GM12878 (cell line): ENCODE results near the gene PI4KA. TPM values are rescaled to one million over a fixed set of nuclear protein-coding genes. Genes with fewer than 3 reads are reported as not detected.

Experiments
- ATAC-seq: fragments of 200-7000 bp; cut with Tn5 transposase; 3 replicates; pipeline ENCODE4 v1.9.1; 2020; ENCODE audit warnings: mild to moderate bottlenecking, moderate library complexity
- BruUV-seq: library from RNA; stranded (reverse); fragments of 400-500 nt; replicated peaks from 2 replicates; lab custom pipeline; 2021; lab: Mats Ljungman, UMichigan
- CTCF ChIA-PET: fragments of 300-600 bp; sonication (Branson Sonifier 250); formaldehyde crosslinking; extraction: SDS; loops from one replicate; lab custom pipeline; 2021; ENCODE audit warnings: inconsistent platforms; lab: Yijun Ruan, JAX
- POLR2A ChIA-PET: fragments of 350-600 bp; formaldehyde crosslinking; extraction: SDS; loops from one replicate; lab custom pipeline; 2021; ENCODE audit warnings: inconsistent platforms; lab: Charles Lee
- RAD21 ChIA-PET: fragments of 300-600 bp; sonication (Branson Sonifier 250); formaldehyde crosslinking; loops from one replicate; lab custom pipeline; 2023; ENCODE audit warnings: antibody characterized with exemption; ENCODE audit not compliant: unreplicated experiment; lab: Charles Lee
- SMC1A ChIA-PET: fragments of 300-600 bp; sonication (Branson Sonifier 250); formaldehyde crosslinking; loops from one replicate; lab custom pipeline; 2023; ENCODE audit not compliant: unreplicated experiment, uncharacterized antibody; lab: Charles Lee
- DNase-seq: peaks from one replicate; pipeline ENCODE4 v3.0.0-alpha.2; 2011; ENCODE audit warnings: low read depth, low spot score
- FAIRE-seq: peaks from 3 replicates; lab custom pipeline; 2011; peaks lifted over from hg19 to GRCh38; lab: Jason Lieb, UNC
- H2AFZ ChIP-seq: 2 replicates; pipeline ENCODE4 v1.6.0; 2011; ENCODE audit warnings: low read depth, low read length, control low read depth; ENCODE audit not compliant: control insufficient read depth
- H3K27ac ChIP-seq: 2 replicates; pipeline ENCODE4 v1.5.1; 2011; ENCODE audit warnings: control low read depth; ENCODE audit not compliant: control insufficient read depth, insufficient read depth
- H3K27me3 ChIP-seq, 2 experiments: replicated peaks in 1 of 2; 2 replicates each; pipeline versions ENCODE4 v1.6.0 to v1.6.1; 2011; ENCODE audit warnings: low read length in 1 of 2; ENCODE audit not compliant: control insufficient read depth in 2 of 2, insufficient read depth in 2 of 2
- H3K36me3 ChIP-seq, 2 experiments: 2 replicates each; pipeline ENCODE4 v1.5.1; 2011; ENCODE audit warnings: low read length in 1 of 2; ENCODE audit not compliant: control insufficient read depth in 2 of 2, insufficient read depth in 2 of 2
- H3K4me1 ChIP-seq: 2 replicates; pipeline ENCODE4 v1.6.1; 2011; ENCODE audit warnings: mild to moderate bottlenecking, low read length, moderate library complexity, mixed read lengths; ENCODE audit not compliant: control insufficient read depth, insufficient read depth
- H3K4me2 ChIP-seq: 2 replicates; pipeline ENCODE4 v1.6.0; 2011; ENCODE audit warnings: control low read depth; ENCODE audit not compliant: control insufficient read depth, insufficient read depth
- H3K4me3 ChIP-seq: fragments of 200-600 bp; sonication (generic); 2 replicates; pipeline ENCODE4 v1.5.1; 2016
- H3K79me2 ChIP-seq: 2 replicates; pipeline ENCODE4 v1.6.0; 2011; ENCODE audit warnings: low read length; ENCODE audit not compliant: control insufficient read depth, insufficient read depth
- H3K9ac ChIP-seq: 2 replicates; pipeline ENCODE4 v1.8.0; 2011; ENCODE audit warnings: low read length, control low read depth, mixed read lengths; ENCODE audit not compliant: control insufficient read depth, insufficient read depth
- H3K9me3 ChIP-seq: replicated peaks from 3 replicates; pipeline ENCODE4 v1.5.1; 2011; ENCODE audit warnings: mild to moderate bottlenecking, low read length; ENCODE audit not compliant: control insufficient read depth, insufficient read depth
- H4K20me1 ChIP-seq: 2 replicates; pipeline ENCODE4 v1.6.0; 2011; ENCODE audit not compliant: control insufficient read depth, insufficient read depth
- ATF7 ChIP-seq: fragments of 450-650 bp; IDR thresholded peaks from 2 replicates; pipeline ENCODE4 v1.6.1; 2016; ENCODE audit warnings: low read depth, mild to moderate bottlenecking
- HCFC1 ChIP-seq: fragments of 150-350 bp; IDR thresholded peaks from 2 replicates; pipeline ENCODE4 v1.6.1; 2014; ENCODE audit warnings: low read length
- HDAC2 ChIP-seq: fragments of 200-600 bp; sonication (generic); IDR thresholded peaks from 2 replicates; pipeline ENCODE4 v1.6.1; 2017
- MAX ChIP-seq: IDR thresholded peaks from 2 replicates; pipeline ENCODE4 v1.6.1; 2012; ENCODE audit warnings: low read depth, low read length, improper control_type of control experiment
- MTA3 ChIP-seq: IDR thresholded peaks from 2 replicates; pipeline ENCODE4 v1.6.1; 2012; ENCODE audit warnings: low read length, inconsistent platforms, borderline replicate concordance
- NFYA ChIP-seq: IDR thresholded peaks from 2 replicates; pipeline ENCODE4 v1.6.1; 2011; ENCODE audit warnings: low read depth, mild to moderate bottlenecking, low read length, improper control_type of control experiment, borderline replicate concordance
- POLR2AphosphoS2 ChIP-seq: IDR thresholded peaks from 2 replicates; pipeline ENCODE4 v1.6.1; 2011; ENCODE audit warnings: low read depth, mild to moderate bottlenecking, low read length, improper control_type of control experiment, moderate library complexity
- POLR2AphosphoS5 ChIP-seq: IDR thresholded peaks from 2 replicates; pipeline ENCODE4 v1.6.1; 2011; ENCODE audit warnings: mild to moderate bottlenecking, low read length, inconsistent platforms
- SKIL ChIP-seq: fragments of 450-650 bp; IDR thresholded peaks from 2 replicates; pipeline ENCODE4 v1.6.1; 2017; ENCODE audit warnings: mild to moderate bottlenecking, low read depth, inconsistent platforms; ENCODE audit not compliant: poor library complexity, severe bottlenecking
- SUPT20H ChIP-seq: IDR thresholded peaks from 2 replicates; pipeline ENCODE4 v1.6.1; 2011; ENCODE audit warnings: low read depth, mild to moderate bottlenecking, low read length, moderate library complexity, borderline replicate concordance; ENCODE audit not compliant: control insufficient read depth
- ZNF592 ChIP-seq: fragments of 450-650 bp; IDR thresholded peaks from 2 replicates; pipeline ENCODE4 v1.6.1; 2017; ENCODE audit warnings: mild to moderate bottlenecking, moderate library complexity
- WGBS: methylation state at CpG from one replicate; pipeline ENCODE4 v1.1.6; 2016; ENCODE audit warnings: low lambda C conversion rate; ENCODE audit not compliant: insufficient replicate concordance, insufficient coverage; ENCODE audit errors: missing lambda C conversion rate; 5-methylcytosine and 5-hydroxymethylcytosine counted together
- in situ Hi-C: fragments of 300-500 bp; cut with MboI; formaldehyde crosslinking; loops from 9 replicates; pipeline ENCODE4 v1.14.3; 2018; ENCODE audit warnings: mixed read lengths
- intact Hi-C: fragments of 100-400 bp; cut with micrococcal nuclease; formaldehyde crosslinking; loops from one replicate; pipeline ENCODE4 v1.14.2; 2022; ENCODE audit not compliant: unreplicated experiment
- polyA plus RNA-seq, 11 experiments: library from polyadenylated mRNA; depleted of rRNA in 4 of 11; unstranded in 6 of 11; stranded (reverse) in 5 of 11; fragments of >200 nt; fragmentation: Nextera tagmentation in 4 of 11; fragmentation: Illumina TruSeq in 1 of 11; extraction: Ambion mirVana in 4 of 11; extraction: Trizol in 1 of 11; gene quantifications; 1 replicate in 1 of 11; 2 replicates in 10 of 11; pipeline versions ENCODE4 v1.2.1 to v1.2.3, GENCODE V29; 2011 to 2016; ENCODE audit warnings: inconsistent platforms in 2 of 11, missing spikeins in 2 of 11, low read depth in 1 of 11
- total RNA-seq, 4 experiments: library from RNA; depleted of rRNA in 3 of 4; stranded (reverse); fragments of >200 nt in 3 of 4; fragmentation: Illumina TruSeq in 1 of 4; extraction: Trizol in 1 of 4; gene quantifications; 2 replicates each; pipeline versions ENCODE4 v1.2.1 to v1.2.3, GENCODE V29; 2013 to 2021

PI4KA gene
- total and polyA plus RNA-seq, 10 of the 15 experiments (the other 5 are each of a cell fraction or from before 2014, with no cell fraction given): 4.2 to 78.4 (median 42.1) TPM

- TF ChIP-seq MTA3 (no peak), POLR2AphosphoS5 (peak; percentile 67; the same call in 1 of the 2 replicates), HCFC1 (no peak), MAX (no peak), NFYA (no peak)
Observed at GRCh38 chr22:20750461-20751184, 108.0 kb downstream of the PI4KA start (continued).

GRCh38 chr22:20749453-20749852 lies 109.2 kb downstream of the PI4KA start:
- intact Hi-C loops (no loop called here), in situ Hi-C loops (no loop called here)
- ATAC-seq (peak; percentile 4), FAIRE-seq (no peak), DNase-seq (no peak)
- no peaks in the 10 kb centered on the region for H4K20me1 ChIP-seq
- H3K27me3 ChIP-seq: no peaks in the 10 kb centered on the region
- H3K4me3 ChIP-seq: peak overlapping the region; percentile 13
- H3K4me1 ChIP-seq: peaks cover 53% of the 10 kb centered on the region
- peak overlapping the region; percentile 76 for H3K27ac ChIP-seq
- no peaks in the 10 kb centered on the region for H3K9me3 ChIP-seq
- H3K4me2 ChIP-seq: peak overlapping the region; percentile 73
- H3K9ac ChIP-seq: peak overlapping the region; percentile 66
- peaks cover 9 to 29% of the 10 kb centered on the region in 2 experiments; a peak in 3 of 4 replicates for H3K36me3 ChIP-seq
- TF ChIP-seq SUPT20H: no peak
- TF ChIP-seq SKIL: no peak
- no peak for TF ChIP-seq POLR2AphosphoS2
- no peak for TF ChIP-seq HDAC2
- TF ChIP-seq ZNF592: no peak
- no peak for TF ChIP-seq ATF7
- WGBS: 80% methylated on average over 3 of the region's 3 CpGs
- ChIA-PET CTCF (interaction anchor here (0.9 to 3.8 kb wide), 8 partner anchors 9 to 185 kb away, joined by 3 to 28 read pairs (median 4); partner anchors contain the start of gene SERPIND1), SMC1A (interaction anchor here (0.6 to 4.2 kb wide), 5 partner anchors 11 to 331 kb away, joined by 3 to 41 read pairs (median 3); no protein-coding TSS in a partner anchor), POLR2A (interaction anchor here (1.2 kb wide), 1 partner anchor 34 kb away, joined by 3 read pairs; no protein-coding TSS in a partner anchor), RAD21 (interaction anchor here (1.0 to 3.8 kb wide), 2 partner anchors 34 to 253 kb away, joined by 4 to 27 read pairs; no protein-coding TSS in a partner anchor)
- no TSS peak for BruUV-seq
- no peaks in the 10 kb centered on the region for H3K79me2 ChIP-seq
- H2AFZ ChIP-seq: no peak overlapping the region
